Measurements from ENCODE around the gene IGF1. TPM values are rescaled to one million over a fixed set of nuclear protein-coding genes. Genes with fewer than 3 reads are reported as not detected.

IGF1 gene
- total RNA-seq, 6 experiments from 2014 or later, result 0.34 to 0.81 (median 0.51) TPM; not detected in 2

DNA sequence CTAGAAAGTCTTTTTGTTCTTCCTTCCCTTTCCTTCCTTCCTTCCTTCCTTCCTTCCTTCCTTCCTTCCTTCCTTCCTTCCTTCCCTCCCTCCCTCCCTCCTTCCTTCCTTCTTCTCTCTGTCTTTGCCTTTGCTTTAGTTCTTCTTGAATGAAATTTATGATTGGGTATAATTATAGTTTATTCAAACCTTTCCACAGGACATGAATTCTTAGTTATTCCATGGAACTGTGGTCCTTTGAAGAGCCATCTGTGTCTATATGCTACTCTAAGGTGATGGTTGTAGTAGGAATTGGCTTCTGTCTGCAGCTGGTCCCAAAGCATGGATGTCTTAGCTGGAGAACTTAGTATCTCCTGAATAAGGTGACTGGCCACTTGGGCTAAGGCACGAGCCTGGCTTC is 64.8 kb downstream of the IGF1 start:
- no peaks in the 10 kb centered on the region for H3K36me3 Mint-ChIP-seq (ENCODE audit: low read depth)
- no peak for DNase-seq
- TF ChIP-seq, protein P1, sequence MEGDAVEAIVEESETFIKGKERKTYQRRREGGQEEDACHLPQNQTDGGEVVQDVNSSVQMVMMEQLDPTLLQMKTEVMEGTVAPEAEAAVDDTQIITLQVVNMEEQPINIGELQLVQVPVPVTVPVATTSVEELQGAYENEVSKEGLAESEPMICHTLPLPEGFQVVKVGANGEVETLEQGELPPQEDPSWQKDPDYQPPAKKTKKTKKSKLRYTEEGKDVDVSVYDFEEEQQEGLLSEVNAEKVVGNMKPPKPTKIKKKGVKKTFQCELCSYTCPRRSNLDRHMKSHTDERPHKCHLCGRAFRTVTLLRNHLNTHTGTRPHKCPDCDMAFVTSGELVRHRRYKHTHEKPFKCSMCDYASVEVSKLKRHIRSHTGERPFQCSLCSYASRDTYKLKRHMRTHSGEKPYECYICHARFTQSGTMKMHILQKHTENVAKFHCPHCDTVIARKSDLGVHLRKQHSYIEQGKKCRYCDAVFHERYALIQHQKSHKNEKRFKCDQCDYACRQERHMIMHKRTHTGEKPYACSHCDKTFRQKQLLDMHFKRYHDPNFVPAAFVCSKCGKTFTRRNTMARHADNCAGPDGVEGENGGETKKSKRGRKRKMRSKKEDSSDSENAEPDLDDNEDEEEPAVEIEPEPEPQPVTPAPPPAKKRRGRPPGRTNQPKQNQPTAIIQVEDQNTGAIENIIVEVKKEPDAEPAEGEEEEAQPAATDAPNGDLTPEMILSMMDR (IDR thresholded peaks at IDR 0.05), result no peak

DNA sequence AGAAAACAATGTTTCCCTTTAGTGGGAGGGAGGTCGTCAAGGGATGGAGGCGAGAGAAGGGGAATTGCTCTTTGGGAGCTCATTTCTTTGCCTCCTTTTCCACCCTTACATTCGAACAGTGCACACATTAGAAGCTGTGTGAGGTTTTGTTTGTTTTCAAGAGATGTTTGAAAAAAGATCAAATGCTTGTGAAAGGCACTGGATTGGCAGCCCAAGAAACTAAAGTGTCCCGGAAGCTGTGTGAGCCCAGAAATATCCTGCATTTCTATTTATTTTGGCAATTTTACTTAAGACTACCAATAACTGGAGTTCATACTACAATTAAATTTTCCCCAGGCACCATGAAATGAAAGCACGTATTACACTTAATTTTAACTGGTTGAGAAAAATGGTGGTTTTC is 67.0 kb downstream of the IGF1 start:
- peaks cover 4% of the 10 kb centered on the region for H3K27me3 Mint-ChIP-seq (ENCODE audit: insufficient read depth)
- TF ChIP-seq, protein P1 (IDR thresholded peaks at IDR 0.05), result no peak
- DNase-seq, result no peak
- H3K27ac Mint-ChIP-seq, result no peak overlapping the region
- H3K4me1 Mint-ChIP-seq (ENCODE audit: low read depth), result peaks cover 23% of the 10 kb centered on the region
- H3K4me3 Mint-ChIP-seq, result no peak overlapping the region
- no peaks in the 10 kb centered on the region for H3K9me3 Mint-ChIP-seq
- H3K36me3 Mint-ChIP-seq (ENCODE audit: low read depth), result no peaks in the 10 kb centered on the region

More for the DNA sequence above, 64.8 kb downstream of the IGF1 start:
- peaks cover 4% of the 10 kb centered on the region for H3K27me3 Mint-ChIP-seq (ENCODE audit: insufficient read depth)
- H3K27ac Mint-ChIP-seq, result no peak overlapping the region
- no peaks in the 10 kb centered on the region for H3K9me3 Mint-ChIP-seq
- H3K4me3 Mint-ChIP-seq, result no peak overlapping the region
- peaks cover 16% of the 10 kb centered on the region for H3K4me1 Mint-ChIP-seq (ENCODE audit: low read depth)

DNA sequence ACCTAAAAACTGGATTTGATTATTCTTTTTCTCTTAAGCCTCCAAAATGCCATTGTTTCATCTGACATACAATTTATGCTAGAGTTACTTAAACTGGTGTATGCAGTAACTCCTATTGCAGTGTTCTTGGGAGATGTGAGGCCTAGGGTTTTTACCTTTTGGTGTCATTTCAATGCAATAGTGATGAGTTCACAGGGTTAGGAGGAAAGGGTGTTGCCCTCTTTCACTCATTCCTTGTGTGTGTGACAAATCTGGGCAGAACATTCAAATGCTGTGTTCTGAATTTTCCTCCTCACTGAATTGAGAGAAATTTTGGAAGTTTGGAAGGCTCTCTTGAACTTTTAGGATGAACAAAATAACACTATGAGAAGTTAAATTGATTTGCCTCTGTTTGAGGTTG is 69.9 kb downstream of the IGF1 start:
- no peak for DNase-seq
- Mint-ChIP-seq H3K27me3 (ENCODE audit: insufficient read depth) (no peaks in the 10 kb centered on the region; the same call in 1 of the 2 replicates), H3K4me1 (ENCODE audit: low read depth) (peaks cover 32% of the 10 kb centered on the region), H3K27ac (no peak overlapping the region), H3K36me3 (ENCODE audit: low read depth) (no peaks in the 10 kb centered on the region), H3K9me3 (no peaks in the 10 kb centered on the region), H3K4me3 (no peak overlapping the region)
- TF ChIP-seq, protein P1 (IDR thresholded peaks at IDR 0.05), result no peak

DNA sequence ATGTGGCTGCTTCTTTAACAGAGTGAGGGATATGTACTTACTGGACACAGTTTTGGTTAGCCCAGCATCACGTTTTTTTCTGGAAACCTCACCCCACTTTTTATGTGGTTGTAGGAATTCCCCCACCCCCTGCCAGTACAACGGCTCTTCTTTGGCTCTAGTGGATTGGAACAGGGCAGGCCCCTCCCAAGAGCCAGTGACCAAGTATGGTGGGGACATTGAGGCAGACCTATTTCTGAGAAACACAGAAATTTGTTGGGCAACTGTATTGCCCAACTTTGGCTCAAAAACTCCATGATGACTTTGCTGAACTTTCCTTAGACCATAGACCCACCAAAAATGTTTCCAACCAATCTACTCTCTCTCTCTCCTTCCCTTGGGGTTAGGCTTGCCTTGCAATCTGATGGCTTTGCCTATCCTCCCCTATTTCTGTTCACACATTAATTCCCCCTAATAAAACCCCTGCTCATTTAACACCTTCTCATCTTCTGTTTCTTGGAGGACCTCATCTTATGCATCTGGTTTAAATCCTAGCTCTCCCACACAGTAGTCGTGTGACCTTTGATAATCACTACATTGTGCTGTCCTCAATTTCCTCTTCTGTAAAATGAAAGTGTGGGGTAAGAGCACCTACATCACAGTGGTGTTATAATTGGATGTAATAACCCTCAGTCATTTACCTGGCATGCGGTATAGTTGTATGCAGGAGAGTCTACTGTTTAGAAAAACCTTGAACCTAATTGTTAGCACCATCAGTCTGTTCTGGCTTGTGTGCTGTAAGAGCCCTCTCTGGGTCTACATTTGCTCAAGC is 71.7 kb downstream of the IGF1 start:
- Mint-ChIP-seq H3K4me1 (ENCODE audit: low read depth) (peaks cover 32% of the 10 kb centered on the region), H3K27me3 (ENCODE audit: insufficient read depth) (no peaks in the 10 kb centered on the region; the same call in 1 of the 2 replicates), H3K4me3 (no peak overlapping the region), H3K36me3 (ENCODE audit: low read depth) (no peaks in the 10 kb centered on the region), H3K9me3 (no peaks in the 10 kb centered on the region), H3K27ac (peak overlapping the region; percentile 15; the same call in 1 of the 2 replicates)
- no peak for DNase-seq
- TF ChIP-seq, protein P1 (IDR thresholded peaks at IDR 0.05), result no peak

DNA sequence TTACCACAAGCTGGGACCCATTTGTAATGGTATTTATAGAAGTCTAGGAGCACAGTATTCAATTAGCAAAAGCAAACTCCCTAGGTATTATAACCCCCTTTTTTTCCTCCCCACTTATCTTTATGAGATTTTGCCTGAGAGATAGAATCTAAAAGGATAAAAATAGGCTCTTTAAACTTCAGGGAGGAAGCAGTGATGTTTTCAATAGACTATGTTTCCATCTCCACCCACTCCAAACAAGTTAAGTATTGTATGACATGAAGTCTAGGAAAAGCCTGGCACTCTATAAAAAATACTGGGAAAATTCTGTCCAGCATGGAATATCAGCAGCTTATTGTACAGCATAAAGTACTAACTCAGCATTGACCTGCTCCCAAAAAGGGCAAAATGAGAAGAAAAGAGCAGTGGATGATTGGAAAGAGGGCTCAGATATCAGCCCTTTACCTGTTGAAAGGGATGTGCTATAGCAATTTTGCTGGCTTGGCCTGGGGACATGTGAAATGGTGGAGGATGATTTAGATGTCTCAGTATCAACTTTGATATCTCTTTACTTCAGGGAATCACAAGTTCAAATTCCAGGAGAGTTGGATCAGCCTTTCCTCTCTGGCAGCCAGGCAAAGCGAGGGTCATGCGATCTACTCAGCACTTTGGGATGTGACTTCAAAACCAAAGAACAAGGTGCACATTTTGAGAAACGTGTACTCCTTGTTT is 72.4 kb downstream of the IGF1 start:
- H3K4me1 Mint-ChIP-seq (ENCODE audit: low read depth), result peaks cover 32% of the 10 kb centered on the region
- TF ChIP-seq, protein P1 (IDR thresholded peaks at IDR 0.05), result no peak
- peak; percentile 84 for DNase-seq

More for the DNA sequence above, 72.4 kb downstream of the IGF1 start:
- Mint-ChIP-seq H3K9me3 (no peaks in the 10 kb centered on the region), H3K4me3 (no peak overlapping the region), H3K27me3 (ENCODE audit: insufficient read depth) (no peaks in the 10 kb centered on the region), H3K27ac (peak overlapping the region; percentile 15; the same call in 1 of the 2 replicates), H3K36me3 (ENCODE audit: low read depth) (no peaks in the 10 kb centered on the region)

All from HFFc6 (cell line).